ACC112 (cell line): ENCODE data around the gene CACYBP.
"Not testable (repeated sequence)": the region's sequence is repeated elsewhere in the genome, so short reads cannot be mapped to it uniquely, and the experiment has no call there.

Experiments
- H2AFZ ChIP-seq: fragments of 200-600 bp; sonication (generic); one replicate; pipeline ENCODE4 v1.6.0; 2017; ENCODE audit warnings: antibody characterized with exemption, low read length; ENCODE audit not compliant: unreplicated experiment
- H3K27ac ChIP-seq: fragments of 200-600 bp; sonication (generic); 2 replicates; pipeline ENCODE4 v1.5.1; 2014; ENCODE audit warnings: low read depth, mild to moderate bottlenecking, antibody characterized with exemption, low read length, moderate library complexity
- H3K27me3 ChIP-seq: fragments of 200-600 bp; sonication (generic); 2 replicates; pipeline ENCODE4 v1.6.1; 2014; ENCODE audit warnings: mild to moderate bottlenecking, antibody characterized with exemption, low read length, moderate library complexity, mixed read lengths; ENCODE audit not compliant: insufficient read depth
- H3K36me3 ChIP-seq: fragments of 200-600 bp; sonication (generic); 2 replicates; pipeline ENCODE4 v1.6.1; 2016; ENCODE audit warnings: mild to moderate bottlenecking, antibody characterized with exemption, low read length, moderate library complexity, mixed read lengths; ENCODE audit not compliant: insufficient read depth
- H3K4me1 ChIP-seq: fragments of 200-600 bp; sonication (generic); one replicate; pipeline ENCODE4 v1.6.1; 2016; ENCODE audit warnings: low read length, mixed read lengths; ENCODE audit not compliant: insufficient read depth, unreplicated experiment, control insufficient read depth
- H3K4me3 ChIP-seq: fragments of 200-600 bp; sonication (generic); 2 replicates; pipeline ENCODE4 v1.5.1; 2014; ENCODE audit warnings: mild to moderate bottlenecking, low read depth, low read length
- H3K79me2 ChIP-seq: fragments of 200-600 bp; sonication (generic); one replicate; pipeline ENCODE4 v1.6.0; 2016; ENCODE audit warnings: low read length; ENCODE audit not compliant: control insufficient read depth, unreplicated experiment, insufficient read depth

The CACYBP gene

DNA sequence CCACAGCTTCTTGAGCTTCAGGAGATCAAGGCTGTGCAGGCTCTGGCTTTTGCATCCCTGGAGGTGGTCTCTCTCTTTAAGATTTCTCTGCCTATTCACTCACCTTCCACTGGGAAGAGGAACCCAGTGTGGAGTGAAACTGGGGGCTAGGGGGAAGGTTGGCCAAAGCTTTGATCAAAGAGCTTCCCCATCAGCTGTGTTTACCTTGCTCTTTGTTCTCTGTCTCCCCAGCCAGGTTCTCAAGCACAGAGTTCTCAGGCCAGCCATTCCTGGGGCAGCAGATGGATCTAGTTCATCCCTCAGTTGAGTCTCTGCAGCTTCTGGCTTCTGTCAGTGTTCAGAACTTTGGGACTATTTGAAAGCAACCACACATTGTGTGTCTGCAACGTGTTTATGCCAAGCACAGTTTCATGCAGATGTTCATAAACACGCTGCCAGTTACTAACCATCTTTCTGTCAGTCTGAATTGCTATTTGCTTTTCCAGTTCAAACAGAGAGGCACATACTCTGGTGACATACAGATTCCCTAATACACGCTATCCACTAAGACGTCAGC is 40.7 kb downstream of the CACYBP start:
- Histone ChIP-seq H3K4me1 (no peaks in the 10 kb centered on the region), H3K36me3 (no peaks in the 10 kb centered on the region), H3K27me3 (peaks cover 66% of the 10 kb centered on the region), H3K4me3 (no peak overlapping the region), H2AFZ (no peak overlapping the region), H3K27ac (no peak overlapping the region), H3K79me2 (no peaks in the 10 kb centered on the region)

DNA sequence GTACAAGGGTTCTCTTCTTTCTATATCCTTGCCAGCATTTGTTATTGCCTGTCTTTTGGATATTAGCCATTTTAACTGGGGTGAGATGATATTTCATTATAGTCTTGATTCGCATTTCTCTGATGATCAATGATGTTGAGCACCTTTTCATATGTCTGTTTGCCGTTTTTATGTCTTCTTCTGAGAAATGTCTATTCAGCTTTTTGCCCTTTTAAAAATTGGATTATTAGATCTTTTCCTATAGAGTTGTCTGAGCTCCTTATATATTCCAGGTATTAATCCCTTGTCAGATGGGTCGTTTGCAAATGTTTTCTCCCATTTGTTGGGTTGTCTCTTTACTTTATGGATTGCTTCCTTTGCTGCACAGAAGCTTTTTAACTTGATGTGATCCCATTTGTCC is 42.9 kb downstream of the CACYBP start:
- no peaks in the 10 kb centered on the region for H3K4me1 ChIP-seq

DNA sequence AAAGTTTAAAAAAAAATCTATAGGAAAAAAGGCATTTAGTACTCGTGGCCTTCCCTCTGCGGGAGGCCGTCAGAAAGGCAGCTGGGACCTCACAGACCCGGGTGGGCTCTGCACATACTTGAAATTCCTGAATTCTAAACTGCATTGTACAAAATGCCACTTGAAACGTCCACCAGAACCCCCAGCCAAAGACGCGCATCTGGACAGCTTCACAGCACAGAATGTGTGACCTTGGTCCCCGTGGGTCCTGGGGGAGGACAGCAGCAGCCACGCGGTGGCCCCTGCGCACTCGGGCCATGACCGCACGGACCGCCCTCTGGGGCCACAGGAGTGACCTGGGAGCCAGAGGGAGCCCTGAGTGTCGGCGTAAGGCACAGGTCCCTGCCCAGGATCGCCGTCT is 44.1 kb downstream of the CACYBP start:
- H3K79me2 ChIP-seq, result no peaks in the 10 kb centered on the region
- H2AFZ ChIP-seq, result no peak overlapping the region
- H3K4me1 ChIP-seq, result no peaks in the 10 kb centered on the region
- H3K27ac ChIP-seq, result no peak overlapping the region
- H3K27me3 ChIP-seq, result peaks cover 43% of the 10 kb centered on the region
- no peak overlapping the region for H3K4me3 ChIP-seq
- no peaks in the 10 kb centered on the region for H3K36me3 ChIP-seq

More for the DNA sequence above, 42.9 kb downstream of the CACYBP start:
- no peaks in the 10 kb centered on the region for H3K79me2 ChIP-seq
- no peak overlapping the region for H3K27ac ChIP-seq
- no peak overlapping the region for H3K4me3 ChIP-seq
- peaks cover 45% of the 10 kb centered on the region for H3K27me3 ChIP-seq
- no peak overlapping the region for H2AFZ ChIP-seq
- no peaks in the 10 kb centered on the region for H3K36me3 ChIP-seq

DNA sequence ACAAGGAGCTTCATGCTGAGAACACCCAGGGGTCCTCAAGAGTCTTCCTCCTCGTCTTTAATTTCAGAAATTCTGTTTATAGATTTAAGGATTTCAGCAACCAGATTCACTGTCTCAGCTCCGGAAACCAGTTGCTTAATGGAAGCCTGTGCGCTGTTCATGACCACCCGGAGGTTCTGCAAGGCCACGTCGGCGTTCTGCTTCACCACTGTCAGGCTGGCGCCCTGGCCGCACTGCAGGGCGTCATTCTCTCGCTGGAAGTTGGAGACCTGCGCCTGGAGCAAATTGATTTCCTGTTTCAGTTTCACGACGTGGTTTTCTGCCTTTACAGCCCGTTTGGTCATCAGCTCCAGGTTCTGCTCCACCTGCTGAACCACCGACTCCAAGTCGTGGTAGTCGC is 44.8 kb downstream of the CACYBP start:
- not testable (repeated sequence) for H3K79me2 ChIP-seq, H3K4me1 ChIP-seq, H3K4me3 ChIP-seq, H3K36me3 ChIP-seq, H3K27ac ChIP-seq, H2AFZ ChIP-seq
- peaks cover 43% of the 10 kb centered on the region for H3K27me3 ChIP-seq

DNA sequence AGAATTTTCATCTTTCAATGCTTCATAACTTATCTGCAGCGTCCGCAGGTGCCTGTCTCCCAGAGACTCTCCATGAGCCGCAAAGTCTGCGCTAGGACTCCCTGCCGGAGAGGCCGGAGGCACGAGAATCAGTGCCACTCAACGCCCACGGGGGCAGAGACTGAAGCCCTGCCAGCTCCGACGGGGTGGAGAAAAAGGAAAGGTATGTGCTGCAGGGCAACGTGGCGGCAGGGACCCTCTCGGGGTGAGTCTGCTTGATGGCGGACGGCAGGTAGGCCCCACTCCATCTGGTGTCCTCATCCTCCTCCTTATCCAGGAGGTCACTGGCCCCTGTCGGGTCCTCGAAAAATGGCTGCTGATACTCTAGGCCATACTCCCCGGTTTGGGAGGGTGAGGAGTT is 45.4 kb downstream of the CACYBP start:
- Histone ChIP-seq H3K36me3 (no peaks in the 10 kb centered on the region), H3K4me1 (no peaks in the 10 kb centered on the region), H3K27me3 (peaks cover 43% of the 10 kb centered on the region), H3K79me2 (no peaks in the 10 kb centered on the region), H3K4me3 (no peak overlapping the region), H3K27ac (no peak overlapping the region), H2AFZ (no peak overlapping the region)

DNA sequence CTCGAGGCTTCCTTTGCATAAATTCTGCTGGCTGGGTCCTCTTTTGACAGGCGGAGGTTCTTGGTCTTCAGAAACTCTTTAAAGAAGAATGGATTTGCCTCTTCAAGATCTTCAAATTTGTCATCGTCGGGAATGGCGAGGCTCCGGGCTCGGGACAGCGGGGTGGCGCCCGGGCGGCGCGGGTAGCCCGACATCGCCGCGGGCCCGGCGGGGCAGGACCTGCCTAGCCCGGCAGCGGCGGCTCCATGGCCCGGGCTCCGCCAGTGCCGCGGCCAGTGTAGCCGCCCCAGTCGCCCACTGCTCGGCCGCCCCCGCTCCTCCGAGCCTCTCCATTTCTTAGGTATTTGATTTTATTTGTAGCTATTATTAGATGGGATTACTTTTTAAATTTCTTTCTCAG is 45.8 kb downstream of the CACYBP start:
- no peaks in the 10 kb centered on the region for H3K79me2 ChIP-seq
- H2AFZ ChIP-seq, result no peak overlapping the region
- H3K4me3 ChIP-seq, result no peak overlapping the region
- H3K4me1 ChIP-seq, result no peaks in the 10 kb centered on the region
- no peak overlapping the region for H3K27ac ChIP-seq
- H3K36me3 ChIP-seq, result no peaks in the 10 kb centered on the region
- peaks cover 44% of the 10 kb centered on the region for H3K27me3 ChIP-seq

DNA sequence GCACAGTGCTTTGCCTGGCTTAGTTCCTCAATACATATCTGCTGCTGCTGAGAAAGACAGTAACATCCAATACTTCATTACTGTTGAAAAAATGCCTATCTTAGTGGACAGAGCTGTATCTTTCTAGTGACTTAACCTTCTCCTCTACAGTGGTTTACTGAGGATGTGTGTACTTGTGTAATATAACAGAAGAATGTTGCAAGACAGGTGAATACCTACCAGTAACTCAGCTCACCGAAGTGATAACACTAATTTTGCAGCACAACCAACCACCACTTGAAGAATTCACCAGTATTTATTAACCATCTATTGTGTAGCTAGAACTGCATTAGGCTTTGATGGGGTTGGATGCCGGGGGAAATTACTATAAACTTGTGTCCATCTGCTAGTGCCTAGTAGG is 51.2 kb downstream of the CACYBP start:
- peaks cover 25% of the 10 kb centered on the region; the same call in 1 of the 2 replicates for H3K27me3 ChIP-seq
- H3K4me3 ChIP-seq, result no peak overlapping the region
- no peaks in the 10 kb centered on the region for H3K36me3 ChIP-seq
- no peak overlapping the region for H3K27ac ChIP-seq
- no peaks in the 10 kb centered on the region for H3K79me2 ChIP-seq
- no peak overlapping the region for H2AFZ ChIP-seq
- H3K4me1 ChIP-seq, result no peaks in the 10 kb centered on the region

DNA sequence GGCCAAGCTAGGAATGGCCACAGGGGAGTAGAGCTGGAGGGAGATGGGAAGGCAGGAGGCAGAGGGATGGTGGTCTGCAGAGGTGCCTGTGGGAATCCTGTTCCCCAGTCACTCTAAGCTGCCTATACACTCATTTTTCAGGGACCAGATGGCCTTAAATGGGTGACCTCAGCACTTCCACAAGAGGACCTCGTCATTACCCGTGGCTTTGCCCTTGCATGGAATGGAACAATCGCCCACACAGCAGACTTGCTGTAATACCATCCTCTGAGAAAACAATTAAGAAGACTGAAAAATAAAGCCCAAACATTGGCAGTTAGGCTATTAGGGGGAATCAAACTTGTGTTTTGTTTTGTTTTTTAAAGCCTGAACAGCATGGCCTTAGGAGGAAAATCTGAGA is 55.0 kb downstream of the CACYBP start:
- no peaks in the 10 kb centered on the region for H3K79me2 ChIP-seq
- peaks cover 16% of the 10 kb centered on the region; the same call in 1 of the 2 replicates for H3K27me3 ChIP-seq
- no peaks in the 10 kb centered on the region for H3K4me1 ChIP-seq
- no peaks in the 10 kb centered on the region for H3K36me3 ChIP-seq
- no peak overlapping the region for H3K4me3 ChIP-seq
- no peak overlapping the region for H3K27ac ChIP-seq
- no peak overlapping the region for H2AFZ ChIP-seq
